Chondrocyte (in vitro differentiated cells): Measurements from ENCODE around the gene KRT40. TPM values are rescaled to one million over a fixed set of nuclear protein-coding genes. Genes with fewer than 3 reads are reported as not detected.

Source experiments
- DNase-seq: peaks from one replicate; pipeline ENCODE4 v3.0.0; 2021; ENCODE audit warnings: mixed read lengths, low spot score
- H3K27ac Mint-ChIP-seq: one replicate; pipeline ENCODE4 v1.8.0; 2021; ENCODE audit warnings: mild to moderate bottlenecking, moderate library complexity, mixed read lengths; ENCODE audit not compliant: unreplicated experiment
- H3K27me3 Mint-ChIP-seq: 2 replicates; pipeline ENCODE4 v1.8.0; 2021; ENCODE audit warnings: low read depth, mixed read lengths
- H3K36me3 Mint-ChIP-seq: 2 replicates; pipeline ENCODE4 v1.8.0; 2021; ENCODE audit warnings: low read depth, mixed read lengths
- H3K4me1 Mint-ChIP-seq: 2 replicates; pipeline ENCODE4 v1.8.0; 2021; ENCODE audit warnings: low read depth, mild to moderate bottlenecking, mixed read lengths
- H3K4me3 Mint-ChIP-seq: one replicate; pipeline ENCODE4 v1.8.0; 2021; ENCODE audit warnings: mild to moderate bottlenecking, moderate library complexity, mixed read lengths; ENCODE audit not compliant: unreplicated experiment
- H3K9me3 Mint-ChIP-seq: 2 replicates; pipeline ENCODE4 v1.8.0; 2021; ENCODE audit warnings: low read depth, mixed read lengths
- total RNA-seq: library from RNA; stranded (reverse); gene quantifications from 3 replicates; pipeline ENCODE4 v1.2.1, GENCODE V29; 2021
- TF ChIP-seq, protein P1 (sequence below): fragments of 200-600 bp; sonication (generic); IDR thresholded peaks from 2 replicates; pipeline ENCODE4 v1.5.0; 2021; ENCODE audit warnings: antibody characterized with exemption, mild to moderate bottlenecking, moderate library complexity

Gene KRT40
- total RNA-seq, 1 donor from 2014 or later: not detected

DNA sequence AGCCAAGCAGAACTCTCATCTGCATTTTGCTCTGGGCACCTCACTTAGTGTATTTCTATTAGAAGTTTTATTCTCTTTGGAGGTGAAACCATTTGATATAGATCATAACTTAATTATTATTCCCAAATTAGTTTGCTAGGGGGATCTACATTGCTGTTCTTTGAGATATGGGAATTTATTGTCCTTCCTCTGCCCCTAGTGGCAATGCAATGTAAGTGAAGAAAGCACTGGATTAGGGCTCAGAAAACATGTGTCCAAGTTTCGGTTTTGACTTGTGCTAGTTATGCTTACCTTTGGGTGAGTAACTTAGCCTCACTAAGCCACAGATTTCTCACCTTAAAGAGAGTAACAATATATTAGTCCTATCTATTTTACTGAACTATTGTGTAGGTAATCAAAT, 20.3 kb downstream of the KRT40 start:
- no peak overlapping the region for H3K4me3 Mint-ChIP-seq
- TF ChIP-seq, protein P1, sequence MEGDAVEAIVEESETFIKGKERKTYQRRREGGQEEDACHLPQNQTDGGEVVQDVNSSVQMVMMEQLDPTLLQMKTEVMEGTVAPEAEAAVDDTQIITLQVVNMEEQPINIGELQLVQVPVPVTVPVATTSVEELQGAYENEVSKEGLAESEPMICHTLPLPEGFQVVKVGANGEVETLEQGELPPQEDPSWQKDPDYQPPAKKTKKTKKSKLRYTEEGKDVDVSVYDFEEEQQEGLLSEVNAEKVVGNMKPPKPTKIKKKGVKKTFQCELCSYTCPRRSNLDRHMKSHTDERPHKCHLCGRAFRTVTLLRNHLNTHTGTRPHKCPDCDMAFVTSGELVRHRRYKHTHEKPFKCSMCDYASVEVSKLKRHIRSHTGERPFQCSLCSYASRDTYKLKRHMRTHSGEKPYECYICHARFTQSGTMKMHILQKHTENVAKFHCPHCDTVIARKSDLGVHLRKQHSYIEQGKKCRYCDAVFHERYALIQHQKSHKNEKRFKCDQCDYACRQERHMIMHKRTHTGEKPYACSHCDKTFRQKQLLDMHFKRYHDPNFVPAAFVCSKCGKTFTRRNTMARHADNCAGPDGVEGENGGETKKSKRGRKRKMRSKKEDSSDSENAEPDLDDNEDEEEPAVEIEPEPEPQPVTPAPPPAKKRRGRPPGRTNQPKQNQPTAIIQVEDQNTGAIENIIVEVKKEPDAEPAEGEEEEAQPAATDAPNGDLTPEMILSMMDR: peak; percentile 81
- H3K36me3 Mint-ChIP-seq: no peaks in the 10 kb centered on the region
- H3K4me1 Mint-ChIP-seq: no peaks in the 10 kb centered on the region
- no peaks in the 10 kb centered on the region for H3K27me3 Mint-ChIP-seq
- no peak overlapping the region for H3K27ac Mint-ChIP-seq
- DNase-seq: no peak
- H3K9me3 Mint-ChIP-seq: peaks cover 13% of the 10 kb centered on the region

DNA sequence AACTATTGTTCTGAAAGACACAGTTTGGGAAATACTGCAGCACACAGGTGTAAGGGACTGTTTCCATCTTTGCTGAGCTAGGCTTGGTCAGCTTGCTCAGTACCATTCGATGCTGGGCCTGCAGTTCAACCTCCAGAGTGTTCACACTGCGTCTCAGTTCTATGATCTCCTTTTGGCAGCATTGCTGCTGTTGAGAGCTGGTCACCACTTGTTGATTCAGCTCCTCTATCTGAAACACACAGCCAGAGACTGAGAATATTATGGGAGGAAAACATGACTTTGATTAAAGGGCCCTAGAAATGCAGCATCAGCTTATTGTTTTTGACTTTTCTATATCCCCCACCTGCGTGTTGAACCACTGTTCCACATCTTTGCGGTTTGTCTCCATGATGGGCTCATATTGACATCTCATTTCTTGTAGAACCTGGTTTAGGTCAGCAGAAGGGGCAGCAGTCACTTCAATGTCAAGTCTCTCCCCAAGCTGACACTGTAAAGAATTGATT, 22.0 kb downstream of the KRT40 start:
- no peak overlapping the region for H3K27ac Mint-ChIP-seq
- H3K27me3 Mint-ChIP-seq: no peaks in the 10 kb centered on the region
- H3K36me3 Mint-ChIP-seq: no peaks in the 10 kb centered on the region
- peaks cover 13% of the 10 kb centered on the region for H3K9me3 Mint-ChIP-seq
- no peak overlapping the region for H3K4me3 Mint-ChIP-seq
- no peak for DNase-seq
- peaks cover 12% of the 10 kb centered on the region for H3K4me1 Mint-ChIP-seq
- TF ChIP-seq, protein P1: no peak

DNA sequence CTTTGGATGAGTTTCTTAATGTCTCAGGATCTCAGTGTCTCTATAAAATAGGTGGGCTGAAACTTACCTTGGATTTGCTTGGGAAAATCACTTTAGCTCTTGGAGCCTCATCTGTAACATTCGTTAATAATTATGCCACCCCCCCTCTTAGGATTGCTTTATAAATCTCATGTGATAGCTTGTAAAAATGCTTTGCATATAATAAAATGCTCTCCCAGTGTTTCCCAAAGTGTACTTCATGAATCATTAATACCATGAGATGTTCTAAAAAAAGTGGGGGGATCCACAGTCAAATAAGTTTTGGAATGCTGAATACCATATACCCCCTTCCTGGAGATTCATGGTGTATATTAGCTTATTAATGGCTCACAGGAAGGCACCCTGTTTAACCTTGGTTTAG, 22.5 kb downstream of the KRT40 start:
- peaks cover 17% of the 10 kb centered on the region for H3K4me1 Mint-ChIP-seq
- no peaks in the 10 kb centered on the region for H3K27me3 Mint-ChIP-seq
- TF ChIP-seq, protein P1: no peak
- no peak overlapping the region for H3K4me3 Mint-ChIP-seq
- no peaks in the 10 kb centered on the region for H3K36me3 Mint-ChIP-seq
- no peak overlapping the region for H3K27ac Mint-ChIP-seq
- no peak for DNase-seq
- peaks cover 13% of the 10 kb centered on the region for H3K9me3 Mint-ChIP-seq

DNA sequence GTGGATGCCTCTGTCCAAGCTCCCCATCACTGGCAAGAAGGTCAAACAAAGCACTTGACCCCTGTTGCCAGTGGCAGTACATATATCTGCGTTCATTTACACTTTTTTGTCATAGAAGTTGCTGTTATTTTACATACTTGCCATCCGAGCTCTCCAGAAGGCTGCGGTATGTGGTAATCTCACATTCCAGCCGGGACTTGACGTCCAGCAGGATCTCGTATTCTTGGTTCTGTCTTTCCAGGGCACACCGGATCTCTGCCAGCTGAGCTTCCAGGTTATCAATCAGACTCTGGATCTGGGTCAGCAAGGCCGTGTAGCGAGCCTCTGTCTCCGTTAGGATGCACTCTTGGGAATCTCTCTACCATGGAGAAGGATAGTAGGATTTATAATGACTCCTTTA, 24.0 kb downstream of the KRT40 start:
- no peak for DNase-seq
- Mint-ChIP-seq H3K4me1 (peaks cover 25% of the 10 kb centered on the region), H3K27ac (no peak overlapping the region), H3K27me3 (no peaks in the 10 kb centered on the region), H3K4me3 (no peak overlapping the region), H3K36me3 (no peaks in the 10 kb centered on the region), H3K9me3 (peaks cover 2% of the 10 kb centered on the region)
- TF ChIP-seq, protein P1: no peak

DNA sequence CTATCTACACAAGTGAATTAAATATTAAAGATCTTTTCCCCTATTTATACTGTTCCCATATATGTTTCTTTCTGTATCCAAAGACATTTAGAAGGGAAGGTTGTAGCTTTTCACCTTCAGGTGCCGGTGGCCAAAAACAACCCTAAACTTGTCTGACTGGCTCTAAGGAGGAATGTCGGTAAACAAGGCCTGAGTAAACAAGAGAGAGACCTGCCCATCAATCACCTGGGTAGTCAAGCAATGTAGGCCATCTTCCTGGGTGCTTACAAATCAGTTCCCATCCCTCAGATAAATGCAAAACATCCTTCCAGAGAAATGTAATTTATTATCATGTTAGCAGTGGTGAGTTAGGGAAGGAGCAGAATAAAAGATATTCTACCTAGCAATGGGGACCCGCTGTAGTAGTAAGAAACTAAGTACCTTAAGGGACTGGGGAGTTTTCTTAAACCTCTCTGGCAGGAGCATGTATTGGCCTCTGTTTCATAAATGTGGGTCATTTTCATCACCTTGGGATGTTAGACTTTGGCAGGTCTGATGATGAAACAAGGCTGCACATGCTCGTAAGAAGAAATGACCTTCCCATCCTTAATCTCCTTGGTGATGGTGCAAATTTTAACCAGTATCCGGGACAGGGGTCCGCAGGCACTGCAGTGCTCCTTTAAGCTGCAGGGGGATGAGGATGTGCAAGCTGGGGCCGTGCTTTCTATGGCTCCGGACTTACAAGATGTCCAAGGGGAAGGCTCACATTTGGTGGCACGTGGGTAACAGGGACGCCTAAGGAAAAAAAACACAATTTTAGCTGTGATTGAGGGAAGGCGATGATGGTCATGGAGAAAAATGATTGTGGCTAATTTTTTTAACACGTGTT, 25.8 kb downstream of the KRT40 start:
- Mint-ChIP-seq H3K4me3 (no peak overlapping the region), H3K27me3 (no peaks in the 10 kb centered on the region), H3K27ac (no peak overlapping the region), H3K36me3 (no peaks in the 10 kb centered on the region), H3K9me3 (peaks cover 2% of the 10 kb centered on the region), H3K4me1 (peaks cover 26% of the 10 kb centered on the region)
- no peak for DNase-seq
- TF ChIP-seq, protein P1: no peak
